Activated gamma-delta T cell (primary cell): ENCODE results near the gene SPEG.
"Not testable (repeated sequence)": the region's sequence is repeated elsewhere in the genome, so short reads cannot be mapped to it uniquely, and the experiment has no call there.

ENCODE experiments used
- DNase-seq: peaks from one replicate; lab custom pipeline; 2025; lab: John Stamatoyannopoulos, UW

SPEG gene

DNA sequence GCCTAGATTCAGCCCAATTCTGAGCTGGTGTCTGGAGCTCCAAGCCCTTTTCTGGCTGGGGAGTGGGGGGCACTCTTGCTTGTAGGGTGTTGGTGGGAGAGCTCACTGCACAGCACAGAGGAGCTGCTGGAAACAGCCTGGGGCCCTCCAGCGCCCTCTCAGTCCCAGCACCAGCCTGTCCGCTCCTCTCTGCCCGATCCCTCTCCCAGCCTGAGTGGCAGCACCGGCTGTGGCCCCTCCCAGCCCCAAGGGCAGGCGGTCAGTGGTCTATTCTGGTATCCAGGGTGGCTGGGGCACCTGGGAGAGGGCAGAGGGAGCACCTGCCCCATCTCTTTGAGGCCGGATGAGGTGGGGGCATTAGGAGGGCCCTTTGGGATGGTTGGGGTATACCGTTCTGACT lies 29.7 kb upstream of the SPEG start:
- DNase-seq = no peak

DNA sequence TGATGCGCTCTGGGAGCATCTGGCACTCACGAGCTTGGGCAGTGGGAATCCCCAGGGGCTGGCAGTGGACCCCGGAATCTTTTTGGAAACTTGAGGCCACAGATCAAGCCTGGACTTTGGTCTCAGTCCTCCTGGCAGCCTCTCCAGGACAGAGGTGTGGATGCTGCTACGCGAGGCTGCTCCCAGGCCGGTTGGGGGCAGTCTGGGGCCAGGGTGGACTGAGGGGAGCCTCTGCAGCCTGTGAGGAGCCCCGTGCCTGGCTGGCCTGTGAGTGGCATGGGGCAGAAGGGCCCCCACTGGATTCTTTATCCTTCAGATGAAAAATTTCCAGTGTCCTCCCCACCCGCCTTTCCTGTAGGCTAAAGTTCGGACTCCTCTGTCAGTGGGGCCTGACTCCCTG lies 29.2 kb upstream of the SPEG start:
- DNase-seq = no peak

DNA sequence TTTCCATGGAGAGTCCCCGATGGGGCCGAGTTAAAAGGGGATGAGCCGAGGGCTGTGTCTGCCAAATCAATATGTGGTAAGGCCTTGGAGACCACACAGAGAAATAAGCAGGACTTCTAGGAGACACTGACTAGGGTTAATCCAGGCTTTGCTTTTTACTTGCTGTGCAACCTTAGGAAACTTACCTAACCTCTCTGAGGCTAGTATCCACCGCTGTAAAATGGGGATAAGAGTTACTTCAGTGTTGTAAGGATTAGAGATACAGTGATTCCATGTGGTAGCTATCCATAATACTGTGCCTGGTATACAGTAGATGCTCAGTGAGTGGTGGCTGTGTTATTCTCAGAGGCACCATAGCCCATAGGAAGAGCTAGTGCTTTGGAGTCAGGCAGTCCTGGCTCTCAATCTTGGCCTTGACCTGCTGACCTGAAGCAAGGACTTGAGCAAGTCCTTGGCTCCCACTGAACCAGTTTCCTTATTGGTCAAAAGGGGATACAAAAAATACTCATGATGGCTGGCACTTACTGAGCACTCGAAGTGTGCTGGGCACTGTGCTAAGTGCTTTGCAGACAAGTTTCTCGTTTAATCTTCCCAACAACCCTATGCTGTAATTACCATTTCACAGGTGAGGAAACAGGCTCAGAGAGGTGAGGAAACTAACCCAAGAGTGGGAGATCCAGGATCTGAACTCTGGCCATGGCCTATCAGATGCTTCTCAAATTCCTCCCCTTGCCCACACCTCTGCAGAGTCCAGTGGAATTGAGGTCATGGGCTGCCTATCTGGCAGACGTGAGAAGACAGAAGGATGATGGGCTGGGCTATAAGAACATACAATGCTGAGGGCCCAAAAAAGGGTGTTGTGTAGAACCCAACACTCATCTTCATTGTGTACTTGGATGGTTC lies 28.4 kb upstream of the SPEG start:
- no peak for DNase-seq

DNA sequence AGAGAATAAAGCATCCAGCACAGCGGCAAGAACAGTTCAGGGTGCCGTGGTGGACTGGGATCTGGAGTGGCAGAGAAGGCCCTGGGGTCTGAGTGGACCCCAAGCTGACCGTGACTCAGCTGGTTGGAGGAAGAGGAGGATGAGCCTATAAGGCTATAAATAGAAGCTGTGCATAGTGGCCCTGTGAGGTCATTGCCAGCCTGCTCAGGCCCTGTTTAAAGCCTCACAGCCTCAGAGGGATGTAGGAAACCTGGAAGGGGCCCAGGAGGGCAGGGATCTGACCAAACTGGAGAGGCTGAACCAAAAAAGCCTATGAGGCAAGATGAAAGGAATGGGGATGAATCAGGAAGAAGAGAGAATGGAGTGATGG lies 27.8 kb upstream of the SPEG start:
- DNase-seq = no peak

DNA sequence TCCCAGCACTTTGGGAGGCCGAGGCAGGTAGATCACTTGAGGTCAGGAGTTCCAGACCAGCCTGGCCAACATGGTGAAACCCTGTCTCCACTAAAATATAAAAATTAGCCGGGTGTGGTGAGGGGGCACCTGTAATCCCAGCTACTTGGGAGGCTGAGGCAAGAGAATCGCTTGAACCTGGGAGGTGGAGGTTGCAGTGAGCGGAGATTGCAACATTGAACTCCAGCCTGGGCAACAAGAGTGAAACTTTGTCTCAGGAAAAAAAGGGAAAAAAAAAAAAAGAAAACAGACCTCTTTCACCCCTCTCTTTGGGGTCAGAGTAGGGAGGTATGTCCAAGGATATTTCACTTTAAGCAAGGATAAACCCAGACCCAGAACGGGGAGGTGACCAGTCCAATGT lies 27.3 kb upstream of the SPEG start:
- not testable (repeated sequence) for DNase-seq

DNA sequence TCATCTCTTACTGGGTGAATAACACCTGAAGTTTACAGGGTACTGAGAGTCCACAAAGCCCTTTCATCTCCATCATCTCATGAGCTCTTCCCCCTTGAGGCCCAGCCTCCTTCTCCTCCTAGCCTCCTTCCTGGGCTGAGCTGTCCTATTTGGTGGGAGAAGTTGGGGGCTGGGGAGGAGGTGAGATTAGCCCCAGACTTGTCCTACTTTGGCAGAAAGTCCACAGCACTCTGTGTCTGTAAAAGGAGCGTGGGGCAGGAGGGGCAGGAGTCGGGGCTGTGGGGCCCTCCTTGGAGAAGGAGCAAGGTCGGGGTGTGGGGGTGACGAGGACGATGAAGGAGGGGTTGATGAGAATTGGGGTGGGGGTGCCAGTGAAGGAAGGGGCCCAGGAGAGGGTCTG lies 26.4 kb upstream of the SPEG start:
- no peak for DNase-seq

DNA sequence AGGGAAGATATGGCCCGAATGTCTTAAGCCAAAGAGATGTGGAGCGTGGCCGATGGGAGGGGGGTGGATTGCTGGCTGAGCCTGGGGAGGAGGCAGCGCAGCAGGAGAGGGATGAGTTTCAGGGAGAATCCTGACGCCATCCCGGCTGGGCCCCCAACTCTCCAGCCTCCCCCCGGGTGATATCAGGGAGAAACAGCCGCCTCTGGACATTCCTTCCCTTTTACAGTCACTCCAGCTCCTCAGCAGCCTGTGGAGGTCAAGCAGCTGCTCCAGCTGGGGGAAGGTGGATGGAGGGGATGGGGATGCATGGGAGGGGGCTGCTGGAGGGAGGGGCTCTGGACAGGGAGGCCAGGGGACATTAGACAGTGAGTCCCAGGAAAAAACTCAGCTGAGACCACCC lies 26.0 kb upstream of the SPEG start:
- DNase-seq = no peak

DNA sequence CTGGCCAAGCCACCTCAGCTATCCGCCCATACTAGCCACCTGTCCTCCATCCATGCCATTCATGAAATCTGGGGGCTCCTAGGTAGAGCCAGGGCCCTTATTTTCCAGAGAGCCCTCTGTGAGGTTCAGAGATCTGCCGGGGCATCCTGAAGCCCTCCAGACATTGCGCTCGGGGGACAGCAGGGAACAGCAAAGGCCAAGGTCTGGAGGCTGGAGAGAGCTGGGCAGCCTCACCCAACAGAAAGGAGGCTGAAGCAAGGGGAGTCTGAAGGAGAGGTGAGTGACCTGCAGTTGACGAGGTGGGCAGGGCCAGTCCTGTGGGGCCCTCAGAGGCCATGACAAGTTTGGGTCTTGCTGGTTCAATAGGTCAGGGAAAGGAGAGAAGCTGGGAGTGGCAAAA lies 25.0 kb upstream of the SPEG start:
- no peak for DNase-seq

DNA sequence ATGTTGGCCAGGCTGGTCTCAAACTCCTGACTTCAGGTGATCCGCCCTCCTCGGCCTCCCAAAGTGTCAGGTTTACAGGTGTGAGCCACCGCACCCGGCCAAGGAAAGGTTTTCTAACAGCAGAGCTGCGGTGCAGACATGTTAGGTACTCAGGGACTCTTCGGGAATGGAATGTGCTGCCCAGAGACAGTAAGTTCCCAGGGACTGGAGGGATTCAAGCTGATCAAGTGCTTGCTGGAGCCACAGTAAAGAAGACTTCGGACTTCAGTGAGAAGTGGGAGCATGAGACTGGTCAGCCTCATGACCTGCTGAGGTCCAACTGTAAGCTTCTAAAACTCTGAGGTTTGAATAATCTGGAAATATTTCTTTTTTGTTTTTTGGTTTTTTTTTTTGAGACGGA lies 24.3 kb upstream of the SPEG start:
- no peak for DNase-seq

DNA sequence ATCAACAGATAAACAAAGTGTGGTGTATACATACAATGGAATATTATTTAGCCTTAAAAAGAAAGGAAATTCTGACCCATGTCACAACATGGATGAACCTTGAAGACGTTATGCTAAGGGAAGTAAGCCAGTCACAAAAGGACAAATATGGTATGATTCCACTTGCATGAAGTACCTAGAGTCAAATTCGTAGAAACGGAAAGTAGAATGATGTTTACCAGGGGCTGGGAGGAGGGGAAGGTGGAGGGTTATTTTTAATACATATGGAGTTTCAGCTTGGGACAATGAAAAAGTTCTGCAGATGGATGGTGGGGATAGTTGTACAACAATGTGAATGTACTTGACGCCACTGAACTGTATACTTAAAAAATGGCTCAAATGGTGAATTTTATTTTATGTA lies 19.8 kb upstream of the SPEG start:
- no peak for DNase-seq

DNA sequence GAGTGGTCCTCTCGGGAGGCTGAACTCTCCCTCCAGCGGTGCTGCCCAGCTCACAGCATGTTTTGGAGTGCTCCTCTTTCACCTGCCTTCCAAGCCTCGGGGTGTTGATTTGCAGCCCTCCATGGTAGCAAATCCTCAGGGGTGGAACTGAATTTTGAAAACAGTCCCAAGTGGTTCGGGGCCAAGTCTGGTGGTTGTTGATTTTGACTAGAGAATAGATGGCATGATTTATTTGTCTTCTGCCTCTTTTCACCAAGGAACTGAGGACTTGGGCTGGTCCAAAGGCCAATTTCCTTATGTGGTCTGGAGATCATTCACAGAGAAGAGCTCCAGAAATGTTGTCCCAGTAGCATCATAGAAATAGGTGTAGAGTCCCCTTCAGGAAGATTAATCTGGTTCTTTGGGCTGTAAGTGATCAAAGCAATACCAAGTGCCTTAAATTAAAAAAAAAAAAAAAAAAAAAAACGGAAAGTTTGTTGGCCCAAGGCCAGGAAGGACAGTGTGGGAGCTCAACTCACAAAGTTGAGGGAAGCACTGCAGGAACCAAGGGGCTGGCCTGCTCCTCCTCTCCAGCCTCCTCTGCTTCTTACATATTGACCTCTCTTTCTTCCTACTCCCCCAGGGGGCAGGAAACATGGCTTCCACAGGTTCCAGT lies 18.9 kb upstream of the SPEG start:
- no peak for DNase-seq

DNA sequence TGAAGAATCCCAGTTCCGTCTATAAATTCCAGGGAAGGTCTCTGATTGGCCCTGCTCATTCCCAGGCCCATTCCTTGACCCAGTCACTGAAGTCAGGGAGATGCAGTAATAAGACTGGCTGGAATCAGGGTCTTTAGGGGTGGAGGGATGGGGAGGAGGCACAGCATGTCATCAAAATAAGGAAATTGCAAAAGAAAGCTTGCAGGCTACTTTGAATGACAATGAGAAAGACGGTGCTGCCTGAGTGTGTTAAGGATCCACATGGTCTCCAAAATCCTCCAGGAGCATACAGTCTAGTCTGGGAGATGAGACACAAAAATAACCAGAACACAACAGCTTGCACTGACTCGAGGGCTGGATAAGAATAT lies 18.4 kb upstream of the SPEG start:
- no peak for DNase-seq

DNA sequence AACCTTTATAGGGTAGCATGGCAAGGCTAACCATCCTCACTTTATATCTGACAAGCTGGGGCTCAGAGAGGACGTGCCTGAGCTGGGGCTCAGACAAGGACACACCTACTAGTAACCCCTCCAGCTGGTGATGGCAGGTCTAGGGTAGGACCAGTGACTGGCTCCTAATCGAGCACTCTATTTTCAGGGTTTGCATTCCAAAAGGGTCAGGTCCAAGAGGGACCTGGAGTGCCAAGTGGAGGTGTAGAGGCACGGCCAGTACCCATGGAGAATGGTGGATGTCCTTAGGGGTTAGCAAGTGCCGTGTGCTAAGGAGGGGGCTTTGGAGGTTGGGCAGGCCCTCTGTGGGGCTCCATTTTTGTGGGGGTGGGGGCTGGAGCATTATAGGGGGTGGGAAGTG lies 17.7 kb upstream of the SPEG start:
- DNase-seq = no peak

DNA sequence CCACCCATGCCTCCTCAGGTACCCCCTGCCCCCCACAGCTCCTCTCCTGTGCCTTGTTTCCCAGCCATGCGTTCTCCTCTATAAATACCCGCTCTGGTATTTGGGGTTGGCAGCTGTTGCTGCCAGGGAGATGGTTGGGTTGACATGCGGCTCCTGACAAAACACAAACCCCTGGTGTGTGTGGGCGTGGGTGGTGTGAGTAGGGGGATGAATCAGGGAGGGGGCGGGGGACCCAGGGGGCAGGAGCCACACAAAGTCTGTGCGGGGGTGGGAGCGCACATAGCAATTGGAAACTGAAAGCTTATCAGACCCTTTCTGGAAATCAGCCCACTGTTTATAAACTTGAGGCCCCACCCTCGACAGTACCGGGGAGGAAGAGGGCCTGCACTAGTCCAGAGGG lies 17.3 kb upstream of the SPEG start:
- no peak for DNase-seq

DNA sequence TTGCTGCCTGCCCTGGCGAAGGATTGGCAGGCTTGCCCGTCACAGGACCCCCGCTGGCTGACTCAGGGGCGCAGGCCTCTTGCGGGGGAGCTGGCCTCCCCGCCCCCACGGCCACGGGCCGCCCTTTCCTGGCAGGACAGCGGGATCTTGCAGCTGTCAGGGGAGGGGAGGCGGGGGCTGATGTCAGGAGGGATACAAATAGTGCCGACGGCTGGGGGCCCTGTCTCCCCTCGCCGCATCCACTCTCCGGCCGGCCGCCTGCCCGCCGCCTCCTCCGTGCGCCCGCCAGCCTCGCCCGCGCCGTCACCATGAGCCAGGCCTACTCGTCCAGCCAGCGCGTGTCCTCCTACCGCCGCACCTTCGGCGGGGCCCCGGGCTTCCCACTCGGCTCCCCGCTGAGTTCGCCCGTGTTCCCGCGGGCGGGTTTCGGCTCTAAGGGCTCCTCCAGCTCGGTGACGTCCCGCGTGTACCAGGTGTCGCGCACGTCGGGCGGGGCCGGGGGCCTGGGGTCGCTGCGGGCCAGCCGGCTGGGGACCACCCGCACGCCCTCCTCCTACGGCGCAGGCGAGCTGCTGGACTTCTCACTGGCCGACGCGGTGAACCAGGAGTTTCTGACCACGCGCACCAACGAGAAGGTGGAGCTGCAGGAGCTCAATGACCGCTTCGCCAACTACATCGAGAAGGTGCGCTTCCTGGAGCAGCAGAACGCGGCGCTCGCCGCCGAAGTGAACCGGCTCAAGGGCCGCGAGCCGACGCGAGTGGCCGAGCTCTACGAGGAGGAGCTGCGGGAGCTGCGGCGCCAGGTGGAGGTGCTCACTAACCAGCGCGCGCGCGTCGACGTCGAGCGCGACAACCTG lies 16.3 kb upstream of the SPEG start, which contains the start of gene DES:
Gene DES, plus strand, starts transcription at position 223 of the 857 bp plus-strand sequence. Its CDS starts 86 bp downstream, at position 309.
- no peak for DNase-seq

DNA sequence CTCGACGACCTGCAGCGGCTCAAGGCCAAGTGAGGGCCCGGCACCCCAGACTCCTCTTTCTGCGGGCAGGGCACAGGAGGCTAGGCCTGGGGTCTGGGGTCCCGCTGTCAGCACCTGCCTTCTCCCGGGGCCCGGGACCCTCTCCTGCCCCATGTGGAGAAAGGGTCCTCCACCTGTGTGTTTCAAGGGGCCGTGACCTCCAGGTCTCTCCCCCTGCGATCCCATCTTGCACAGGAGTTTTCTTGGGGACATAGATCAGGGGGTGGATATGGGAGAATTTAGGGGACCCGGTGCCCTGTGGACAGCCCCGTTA lies 15.7 kb upstream of the SPEG start:
- no peak for DNase-seq

DNA sequence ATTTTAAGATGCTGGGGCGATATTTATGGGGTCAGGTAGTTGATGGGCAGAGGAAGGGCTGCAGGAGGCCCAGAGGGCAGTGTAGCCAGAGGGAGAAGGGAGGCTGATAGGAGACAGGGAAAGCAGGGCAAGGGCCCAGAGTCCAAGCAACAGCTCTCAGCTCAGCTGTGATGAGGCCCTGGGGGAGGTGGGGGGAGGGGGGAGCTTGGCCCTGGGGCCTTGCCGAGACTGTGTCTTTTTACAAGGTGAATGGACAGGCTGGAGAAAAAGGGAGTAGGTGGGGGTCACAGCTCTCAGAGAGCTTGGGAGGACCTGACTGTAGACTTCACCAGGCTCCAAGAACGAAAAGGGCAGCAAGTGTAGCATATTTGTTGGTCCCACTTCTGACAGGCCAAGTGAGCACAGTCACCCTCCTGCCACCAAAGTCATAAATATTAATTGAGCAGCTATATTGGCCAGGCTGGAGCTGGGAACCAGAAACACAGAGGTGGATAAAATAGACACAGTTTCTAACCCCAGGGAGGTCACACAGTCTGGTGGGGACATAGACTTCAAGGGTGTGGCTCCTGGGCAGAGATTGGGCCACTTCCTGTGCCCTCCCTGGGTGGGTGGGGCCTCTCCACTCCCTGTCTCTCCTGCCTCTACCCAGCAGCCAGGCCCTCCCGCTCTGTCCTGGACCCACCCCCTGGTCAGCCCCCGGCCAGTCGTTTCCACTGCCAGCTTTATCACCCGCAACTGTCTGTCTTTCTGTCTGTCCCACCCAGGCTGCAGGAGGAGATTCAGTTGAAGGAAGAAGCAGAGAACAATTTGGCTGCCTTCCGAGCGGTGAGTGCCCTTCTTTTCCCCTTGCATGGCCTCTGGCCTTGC lies 15.1 kb upstream of the SPEG start:
- no peak for DNase-seq

DNA sequence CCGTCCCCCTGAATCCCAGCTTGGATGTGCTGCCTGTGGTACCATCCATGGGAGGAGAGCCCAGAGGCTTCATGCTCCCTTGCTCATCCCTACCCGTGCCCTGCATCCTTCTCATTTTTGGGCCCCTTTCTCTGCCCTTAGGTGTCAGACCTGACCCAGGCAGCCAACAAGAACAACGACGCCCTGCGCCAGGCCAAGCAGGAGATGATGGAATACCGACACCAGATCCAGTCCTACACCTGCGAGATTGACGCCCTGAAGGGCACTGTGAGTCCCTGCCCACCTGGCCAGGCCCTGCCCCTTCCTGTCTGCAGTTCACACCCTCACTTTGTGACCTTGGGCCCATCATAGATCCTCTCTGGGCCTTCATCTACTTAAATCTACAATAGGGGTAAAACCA lies 14.0 kb upstream of the SPEG start:
- no peak for DNase-seq

DNA sequence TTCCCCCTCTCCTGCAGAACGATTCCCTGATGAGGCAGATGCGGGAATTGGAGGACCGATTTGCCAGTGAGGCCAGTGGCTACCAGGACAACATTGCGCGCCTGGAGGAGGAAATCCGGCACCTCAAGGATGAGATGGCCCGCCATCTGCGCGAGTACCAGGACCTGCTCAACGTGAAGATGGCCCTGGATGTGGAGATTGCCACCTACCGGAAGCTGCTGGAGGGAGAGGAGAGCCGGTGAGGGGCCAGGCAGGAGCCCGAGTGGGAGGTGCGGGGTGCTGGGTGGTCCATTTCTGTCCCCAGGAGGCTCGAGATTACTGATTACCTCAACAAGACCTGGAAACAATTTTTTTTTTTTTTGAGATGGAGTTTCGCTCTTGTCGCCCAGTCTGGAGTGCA lies 13.3 kb upstream of the SPEG start:
- no peak for DNase-seq

DNA sequence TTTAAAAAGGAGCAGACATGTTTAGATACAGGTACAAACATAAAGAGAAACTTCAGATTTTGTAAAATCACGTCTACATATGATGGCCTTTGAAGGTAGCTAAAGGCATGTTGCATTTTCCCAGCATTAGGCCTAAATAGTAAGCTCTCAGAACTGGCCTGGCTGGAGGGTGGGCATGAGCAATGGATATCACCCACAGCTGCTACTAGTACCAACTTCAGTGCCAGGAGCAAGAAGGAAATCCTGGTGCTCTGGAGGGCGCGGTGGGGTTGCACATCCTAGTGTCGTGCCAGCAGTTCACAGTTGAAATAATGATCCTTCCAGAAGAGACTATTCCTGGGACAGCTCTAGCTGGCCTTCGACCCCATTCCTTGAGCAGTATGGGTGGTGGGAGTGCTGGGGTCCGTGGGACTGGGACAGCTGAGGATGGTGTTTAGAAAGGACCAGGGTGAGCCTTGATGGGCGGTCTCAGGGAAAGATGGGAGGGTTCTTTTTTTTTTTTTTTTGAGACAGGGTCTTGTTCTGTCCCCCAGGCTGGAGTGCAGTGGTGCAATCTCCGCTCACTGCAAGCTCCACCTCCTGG lies 11.6 kb upstream of the SPEG start:
- no peak for DNase-seq

DNA sequence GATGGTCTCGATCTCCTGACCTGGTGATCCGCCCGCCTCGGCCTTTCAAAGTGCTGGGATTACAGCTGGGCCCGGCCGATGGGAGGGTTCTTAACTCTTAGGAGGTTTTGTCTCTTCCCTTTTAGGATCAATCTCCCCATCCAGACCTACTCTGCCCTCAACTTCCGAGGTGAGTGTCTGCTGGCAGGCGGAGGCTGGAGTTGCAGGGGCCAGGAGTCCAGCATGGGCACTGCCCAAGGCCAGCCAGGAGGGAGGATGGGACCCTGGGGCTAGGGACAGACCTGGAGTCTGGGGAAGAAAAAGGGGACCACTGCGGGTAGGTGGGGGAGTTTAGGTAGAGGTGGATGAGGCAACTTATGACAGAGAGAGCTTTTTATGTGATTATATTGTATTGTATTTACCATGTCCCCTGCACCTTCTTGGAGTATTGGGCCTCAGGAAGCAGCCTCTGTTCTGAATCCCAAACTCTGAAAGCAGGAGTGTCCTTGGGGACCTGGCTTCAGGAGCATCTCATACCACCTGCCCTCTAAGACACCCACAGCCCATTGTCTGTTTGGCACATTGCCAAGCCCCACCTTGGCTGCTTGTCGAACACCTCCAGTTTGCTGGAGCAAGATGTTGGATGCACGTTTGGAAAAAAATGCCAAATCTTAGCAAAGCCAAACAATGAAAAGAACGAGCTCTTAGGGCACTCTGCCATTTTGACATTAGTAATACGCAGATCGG lies 10.8 kb upstream of the SPEG start:
- DNase-seq = no peak
